ENCODE data around the gene DAP.

Gene DAP

DNA sequence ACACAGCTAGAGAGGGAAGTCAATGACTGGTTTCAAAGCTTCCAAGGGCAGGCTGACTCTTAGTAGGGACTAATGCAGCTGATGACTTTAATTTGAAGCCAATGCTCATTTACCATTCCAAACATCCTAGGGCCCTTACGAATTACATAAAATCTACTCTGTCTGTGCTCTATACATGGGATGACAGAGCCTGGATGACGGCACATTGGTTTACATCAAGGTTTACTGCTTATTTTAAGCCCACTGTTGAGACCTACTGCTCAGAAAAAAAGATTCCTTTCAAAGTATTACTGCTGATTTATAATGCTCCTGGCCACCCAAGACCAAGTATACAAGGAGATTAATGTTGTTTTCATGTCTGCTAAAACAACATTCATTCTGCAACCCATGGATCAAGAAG, 74.1 kb downstream of the DAP start:
- no peak for FAIRE-seq

DNA sequence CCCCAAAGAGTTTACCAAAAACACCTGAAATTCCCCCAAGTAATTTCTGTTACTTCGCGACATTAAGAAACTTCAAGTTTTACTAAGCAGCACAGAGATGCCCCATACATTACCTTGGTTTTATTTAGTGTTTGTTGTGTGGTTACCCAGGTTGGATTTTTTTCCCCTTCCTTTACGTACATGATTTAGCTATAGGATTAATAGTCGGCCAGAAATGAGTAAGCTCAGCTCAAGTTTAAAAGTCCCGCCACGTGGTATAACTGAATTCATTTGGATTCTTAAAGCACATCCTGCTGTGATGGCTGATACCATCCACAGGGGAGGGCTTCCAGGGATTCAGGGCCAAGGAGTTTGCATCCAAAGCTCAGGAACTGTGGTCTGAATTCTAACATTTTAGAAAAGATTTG, 75.9 kb downstream of the DAP start:
- FAIRE-seq: no peak

DNA sequence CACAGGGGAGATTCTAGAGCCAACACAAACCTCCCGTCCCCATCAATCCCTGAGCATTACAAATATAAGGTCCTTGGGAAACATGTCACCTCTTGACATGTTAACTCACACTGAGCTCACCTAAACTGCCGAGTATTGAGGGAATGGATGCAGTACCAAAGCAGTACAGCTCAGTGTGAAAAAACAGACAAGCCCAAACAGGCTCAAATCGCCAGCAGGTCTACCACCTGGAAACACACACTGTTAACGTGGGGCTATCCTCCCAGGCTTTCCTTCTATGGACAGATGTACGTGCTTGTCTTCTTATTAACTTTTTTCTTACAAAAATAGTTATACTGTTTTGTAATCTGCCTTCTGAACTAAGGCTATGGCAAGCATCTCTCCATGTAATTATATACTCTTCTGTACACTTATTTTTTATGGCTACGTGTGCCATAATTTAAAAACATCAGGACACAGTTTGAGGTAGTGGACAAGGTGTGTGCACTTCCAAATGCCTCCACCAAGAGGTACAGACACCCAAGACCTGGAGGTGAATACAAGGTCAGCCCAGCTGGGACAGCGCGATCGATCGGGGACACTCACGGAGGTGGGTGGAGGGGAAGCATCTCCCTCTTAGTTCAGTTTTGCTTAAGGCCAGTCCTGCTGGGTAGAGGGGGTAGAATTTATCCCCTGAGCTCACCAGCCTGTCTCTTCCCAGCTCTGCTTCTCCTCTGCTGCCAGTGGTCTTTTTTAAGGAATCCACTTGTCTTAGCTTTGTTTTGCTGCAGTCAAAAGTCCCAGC, 76.5 kb downstream of the DAP start:
- FAIRE-seq: no peak

DNA sequence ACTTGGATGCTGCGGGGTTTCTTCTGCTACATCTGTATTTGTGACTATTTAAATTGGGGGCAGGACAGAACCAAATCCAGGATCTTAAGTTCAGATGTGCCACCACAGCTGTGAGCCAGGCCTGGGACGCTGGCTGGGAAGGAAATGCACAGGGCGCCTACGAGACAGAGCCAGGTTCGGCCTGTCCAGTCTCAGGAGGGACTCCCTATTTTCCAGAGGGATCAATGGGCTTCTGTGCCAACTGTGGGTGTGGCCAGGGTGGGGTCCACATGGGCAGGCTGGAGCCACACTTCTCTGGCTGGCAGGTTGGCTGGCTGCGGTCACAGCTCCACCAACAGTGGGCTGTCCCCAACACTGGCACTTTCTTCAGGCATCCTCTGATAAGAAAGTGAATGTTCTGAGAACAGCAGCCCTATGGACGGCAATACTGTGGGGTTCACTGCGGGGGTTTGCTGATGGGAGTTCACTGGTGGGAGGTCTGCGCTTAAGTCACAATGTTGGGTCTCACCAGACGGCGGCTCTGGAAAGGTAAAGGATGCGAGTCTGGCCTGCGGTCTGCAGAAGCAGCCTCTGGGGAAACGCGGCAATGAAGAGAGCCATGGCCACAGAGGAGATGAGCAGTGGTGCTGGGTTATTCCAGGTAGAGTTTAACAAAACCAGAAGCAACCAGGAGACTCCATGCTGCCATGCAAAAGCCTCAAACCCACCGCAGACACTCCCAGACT, 78.1 kb downstream of the DAP start:
- FAIRE-seq: no peak

DNA sequence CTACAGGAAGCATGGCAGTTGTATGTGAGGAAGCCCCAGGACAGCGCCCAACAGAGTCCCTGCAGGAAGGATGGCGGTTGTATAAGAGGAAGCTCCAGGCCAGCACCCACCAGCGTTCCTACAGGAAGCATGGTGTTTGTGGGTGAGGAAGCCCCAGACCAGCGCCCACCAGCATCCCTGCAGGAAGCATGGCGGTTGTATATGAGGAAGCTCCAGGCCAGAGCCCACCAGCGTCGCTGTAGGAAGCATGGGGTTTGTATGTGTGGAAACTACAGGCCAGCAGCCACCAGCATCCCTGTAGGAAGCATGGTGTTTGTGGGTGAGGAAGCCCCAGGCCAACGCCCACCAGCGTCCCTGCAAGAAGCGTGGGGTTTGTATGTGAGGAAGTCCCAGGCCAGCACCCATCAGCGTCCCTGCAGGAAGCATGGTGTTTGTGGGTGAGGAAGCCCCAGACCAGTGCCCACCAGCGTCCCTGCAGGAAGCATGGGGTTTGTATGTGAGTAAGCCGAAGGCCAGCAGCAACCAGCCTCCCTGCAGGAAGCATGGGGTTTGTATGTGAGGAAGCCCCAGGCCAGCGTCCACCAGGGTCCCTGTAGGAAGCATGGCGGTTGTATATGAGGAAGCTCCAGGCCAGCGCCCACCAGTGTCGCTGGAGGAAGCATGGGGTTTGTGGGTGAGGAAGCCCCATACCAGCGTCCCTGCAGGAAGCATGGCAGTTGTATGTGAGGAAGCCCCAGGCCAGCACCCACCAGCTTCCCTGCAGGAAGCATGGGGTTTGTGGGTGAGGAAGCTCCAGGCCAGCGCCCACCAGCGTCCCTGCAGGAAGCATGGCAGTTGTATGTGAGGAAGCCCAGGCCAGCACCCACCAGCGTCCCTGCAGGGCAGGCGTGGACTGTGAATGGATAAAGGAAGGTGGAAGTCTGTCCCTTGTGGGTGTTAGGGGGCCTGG, 79.0 kb downstream of the DAP start:
- FAIRE-seq: no peak

DNA sequence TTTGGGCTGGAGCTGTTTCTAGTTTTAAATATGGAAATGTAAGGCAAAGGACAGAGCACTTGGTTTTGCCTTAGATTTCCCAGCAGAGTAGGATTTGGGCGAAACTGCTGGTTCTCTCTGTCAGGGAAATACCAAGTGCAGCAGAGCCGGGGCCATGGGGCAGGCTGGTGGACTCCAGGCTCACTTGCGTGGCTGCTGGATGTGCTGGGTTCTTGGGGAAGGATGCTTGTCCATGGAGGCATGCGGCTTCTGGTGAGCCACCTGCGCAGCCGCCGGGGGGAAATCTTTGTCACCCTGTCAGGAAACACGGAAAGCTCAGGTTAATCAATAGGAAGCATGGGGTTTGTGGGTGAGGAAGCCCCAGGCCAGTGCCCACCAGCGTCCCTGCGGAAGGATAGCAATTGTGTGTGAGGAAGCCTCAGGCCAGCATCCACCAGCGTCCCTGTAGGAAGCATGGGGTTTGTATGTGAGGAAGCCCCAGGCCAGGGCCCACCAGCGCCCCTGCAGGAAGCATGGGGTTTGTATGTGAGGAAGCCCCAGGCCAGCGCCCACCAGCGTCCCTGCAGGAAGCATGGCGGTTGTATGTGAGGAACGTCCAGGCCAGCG, 80.1 kb downstream of the DAP start:
- FAIRE-seq: no peak

DNA sequence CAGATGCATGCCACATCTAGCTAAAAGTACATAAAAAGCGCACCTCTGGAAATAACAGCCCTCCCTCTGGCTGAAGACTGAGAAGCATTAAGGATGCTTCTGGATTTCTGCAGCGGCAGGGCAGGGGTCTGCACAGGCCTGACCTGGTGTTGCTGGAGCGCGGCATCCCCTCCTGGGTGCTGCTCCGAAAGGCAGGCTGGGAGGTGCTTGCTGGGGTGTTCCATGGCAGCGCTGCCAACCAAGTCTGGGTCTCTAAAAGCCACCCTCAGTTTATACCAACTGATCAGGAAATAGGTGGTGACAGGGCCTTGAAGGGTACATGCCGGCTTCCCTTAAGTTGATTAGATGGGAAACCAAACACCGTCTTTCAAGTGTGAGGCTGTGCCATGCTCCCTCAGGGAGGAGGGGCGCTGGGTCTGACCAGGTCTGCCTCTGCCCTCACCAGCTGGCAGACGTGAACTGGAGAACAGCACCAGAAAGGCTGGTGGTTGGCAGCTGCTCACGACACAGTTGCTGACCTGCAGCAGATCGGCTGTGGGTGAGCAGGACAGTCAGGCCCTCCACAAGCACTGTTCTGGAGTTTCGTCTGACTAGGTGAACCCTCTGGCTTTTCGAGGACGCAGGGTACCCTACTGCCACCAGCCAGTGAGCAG, 81.6 kb downstream of the DAP start:
- FAIRE-seq: no peak

DNA sequence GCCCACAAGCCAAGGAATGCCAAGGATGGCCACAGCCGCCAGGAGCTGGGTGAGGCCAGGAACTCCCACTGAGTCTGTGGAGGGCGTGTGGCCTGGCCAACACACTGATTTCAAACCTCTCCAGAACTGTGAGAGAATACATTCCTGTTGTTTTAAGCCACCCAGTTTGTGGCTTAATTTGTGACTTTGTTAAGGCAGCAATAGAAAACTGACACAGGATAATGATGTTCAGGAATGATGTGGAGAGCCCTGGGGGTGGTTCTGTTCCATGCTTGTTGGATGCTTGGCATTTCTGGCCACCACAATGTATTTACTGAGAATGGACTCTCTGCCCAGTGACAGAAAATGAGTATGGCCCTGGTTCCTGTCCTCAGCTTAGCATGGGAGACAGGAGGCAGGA, 82.8 kb downstream of the DAP start:
- FAIRE-seq: no peak

DNA sequence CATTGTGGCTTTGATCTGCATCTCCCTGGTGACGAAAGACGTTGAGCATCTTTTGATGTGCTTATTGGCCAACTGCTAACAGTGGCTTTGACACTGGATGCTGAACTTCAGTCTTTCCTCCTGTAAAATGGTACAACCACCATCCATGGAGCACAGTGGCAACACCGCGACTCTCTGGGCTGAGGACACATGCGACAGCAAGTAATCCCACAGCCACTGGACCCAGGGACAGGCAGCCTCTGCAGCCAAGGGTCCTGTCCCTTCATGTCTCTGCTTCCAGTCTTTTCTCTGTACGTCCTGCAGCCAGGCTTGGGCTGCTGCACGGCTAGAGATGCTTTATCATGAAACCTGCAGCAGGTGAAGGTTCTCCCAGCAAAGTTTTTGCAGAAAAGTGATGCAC, 83.5 kb downstream of the DAP start:
- no peak for FAIRE-seq

DNA sequence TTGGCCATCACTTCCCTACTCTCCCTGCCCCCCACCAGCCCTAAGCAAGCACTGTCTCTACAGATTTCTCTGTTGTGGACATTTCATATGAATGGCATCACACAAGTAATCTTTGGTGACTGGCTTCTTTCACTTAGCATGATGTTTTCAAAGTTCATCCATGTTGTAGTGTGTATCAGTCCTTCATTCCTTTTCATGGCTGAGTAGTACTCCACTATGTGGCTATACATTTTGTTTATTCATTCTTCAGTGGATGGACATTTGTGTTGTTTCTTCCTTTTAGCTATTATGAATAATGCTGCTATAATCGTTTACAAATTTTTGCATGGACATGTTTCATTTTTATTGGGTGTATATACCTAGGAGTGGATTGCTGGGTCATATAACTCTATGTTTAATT, 84.1 kb downstream of the DAP start:
- FAIRE-seq: no peak

DNA sequence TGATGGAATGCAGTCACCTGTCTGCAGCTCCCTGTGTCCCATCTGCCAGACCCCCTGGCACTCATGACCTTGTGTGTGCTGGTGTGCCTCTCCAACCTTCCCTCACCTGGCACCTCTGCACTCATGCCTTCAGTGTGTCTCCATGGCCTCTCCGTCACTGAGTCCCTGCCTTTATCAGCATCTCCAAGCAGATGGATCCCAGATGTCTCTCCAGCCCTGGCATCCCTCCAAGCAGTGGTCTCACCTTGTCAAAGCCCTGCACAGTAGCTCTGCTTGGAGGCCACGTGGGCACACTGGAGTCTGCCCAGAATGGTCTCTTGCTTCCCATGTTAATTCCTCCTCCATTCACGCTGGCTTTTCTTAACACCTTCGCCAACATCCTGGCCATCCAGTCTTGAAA, 84.8 kb downstream of the DAP start:
- no peak for FAIRE-seq

DNA sequence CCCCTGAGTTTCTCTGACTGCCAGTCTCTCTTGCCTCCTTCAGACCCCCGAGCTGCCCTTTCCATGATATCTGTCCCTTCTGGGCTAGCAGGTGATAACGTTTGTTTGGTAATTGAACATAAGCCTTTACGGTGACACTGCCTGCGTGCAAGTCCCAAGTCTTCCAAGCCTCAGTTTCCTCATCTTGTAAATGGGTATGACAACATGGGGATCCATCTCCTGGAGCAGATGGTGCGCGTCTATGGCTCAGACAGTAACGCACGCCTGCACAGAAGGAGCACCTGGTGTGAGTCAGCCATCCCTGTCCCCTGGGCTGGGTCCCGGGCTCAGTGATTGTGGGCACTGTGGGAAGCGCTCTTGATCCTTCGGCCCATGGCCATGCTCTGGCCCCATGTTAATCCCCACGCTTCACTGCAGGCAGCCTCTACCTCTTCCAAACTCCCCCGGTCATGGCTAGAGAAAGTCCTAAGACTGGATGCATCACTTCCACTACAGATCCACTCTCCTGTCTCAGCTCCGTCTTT, 85.8 kb downstream of the DAP start:
- no peak for FAIRE-seq

DNA sequence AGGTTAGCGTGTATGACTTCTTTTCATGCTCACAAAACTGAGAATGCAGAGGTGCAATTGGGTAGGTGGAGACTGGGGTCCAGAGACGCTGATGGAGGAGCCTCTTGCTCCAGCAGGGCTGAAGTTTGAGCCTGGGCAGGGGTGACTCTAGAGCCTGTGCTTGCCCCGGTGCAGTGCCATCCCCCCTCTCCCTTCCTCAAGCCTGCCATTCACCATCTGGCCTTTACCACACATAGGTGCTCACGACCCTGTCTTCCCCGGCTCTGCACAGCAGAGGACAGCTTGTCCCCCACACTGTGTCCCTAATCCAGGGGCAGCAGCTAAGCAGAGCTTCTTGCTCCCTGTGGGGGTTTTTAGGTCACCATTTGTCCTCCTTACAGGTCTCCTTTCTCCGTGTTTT, 86.5 kb downstream of the DAP start:
- FAIRE-seq: no peak

DNA sequence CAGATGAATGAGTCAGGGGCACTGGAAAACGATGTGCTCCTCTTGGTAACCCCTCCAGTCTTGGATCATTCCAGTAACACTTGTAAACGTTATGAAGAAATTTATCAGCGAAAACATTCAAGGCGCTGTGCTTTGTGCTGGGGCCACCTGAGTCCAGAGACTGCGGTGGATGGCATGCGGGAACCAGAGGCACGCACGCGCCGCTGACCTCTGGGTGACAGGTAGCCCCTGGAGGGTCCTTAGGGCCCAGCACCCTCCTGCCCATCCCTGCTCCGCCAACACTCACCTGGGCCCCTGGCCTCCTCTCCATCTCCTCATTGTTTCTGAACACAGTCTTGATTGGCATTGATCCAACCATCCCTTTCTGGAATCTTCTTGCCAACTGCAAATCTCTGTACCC, 86.9 kb downstream of the DAP start:
- no peak for FAIRE-seq

DNA sequence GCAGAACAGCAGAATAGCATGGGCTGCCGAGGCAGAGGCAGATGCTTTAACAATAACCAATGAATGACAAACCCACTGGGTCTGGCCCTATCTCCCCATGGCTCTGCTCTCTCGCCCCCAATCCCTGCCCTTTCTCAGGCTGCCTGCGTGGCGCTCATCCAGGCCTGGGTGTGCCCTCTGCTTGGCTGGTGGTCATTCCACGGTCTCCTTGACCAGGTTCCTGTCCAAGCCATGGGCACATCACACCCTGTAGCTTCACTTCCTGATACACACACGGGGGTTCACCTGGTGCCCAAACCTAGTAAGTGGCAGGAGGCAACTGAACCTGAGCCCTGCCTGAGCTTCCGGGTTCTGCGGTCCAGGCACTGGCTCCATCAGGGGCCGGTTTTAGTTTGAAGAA, 87.6 kb downstream of the DAP start:
- FAIRE-seq: no peak

DNA sequence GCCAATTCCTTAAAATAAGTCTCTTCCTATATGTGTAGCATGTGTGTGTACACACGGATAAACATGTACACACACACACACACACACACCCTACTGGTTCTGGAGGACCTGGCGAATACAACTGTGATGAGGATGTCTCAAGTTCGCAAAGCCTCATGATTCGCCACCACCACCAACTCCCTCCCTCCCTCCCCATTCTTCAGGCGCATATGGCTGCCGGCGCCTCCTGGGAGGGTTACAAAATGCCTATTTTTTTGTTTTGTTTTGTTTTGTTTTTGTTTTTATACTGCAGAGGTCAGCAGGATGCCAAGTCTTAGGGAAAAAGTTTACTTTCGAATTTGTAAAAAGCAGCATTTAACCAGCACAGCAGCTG, 88.0 kb downstream of the DAP start:
- FAIRE-seq: no peak

DNA sequence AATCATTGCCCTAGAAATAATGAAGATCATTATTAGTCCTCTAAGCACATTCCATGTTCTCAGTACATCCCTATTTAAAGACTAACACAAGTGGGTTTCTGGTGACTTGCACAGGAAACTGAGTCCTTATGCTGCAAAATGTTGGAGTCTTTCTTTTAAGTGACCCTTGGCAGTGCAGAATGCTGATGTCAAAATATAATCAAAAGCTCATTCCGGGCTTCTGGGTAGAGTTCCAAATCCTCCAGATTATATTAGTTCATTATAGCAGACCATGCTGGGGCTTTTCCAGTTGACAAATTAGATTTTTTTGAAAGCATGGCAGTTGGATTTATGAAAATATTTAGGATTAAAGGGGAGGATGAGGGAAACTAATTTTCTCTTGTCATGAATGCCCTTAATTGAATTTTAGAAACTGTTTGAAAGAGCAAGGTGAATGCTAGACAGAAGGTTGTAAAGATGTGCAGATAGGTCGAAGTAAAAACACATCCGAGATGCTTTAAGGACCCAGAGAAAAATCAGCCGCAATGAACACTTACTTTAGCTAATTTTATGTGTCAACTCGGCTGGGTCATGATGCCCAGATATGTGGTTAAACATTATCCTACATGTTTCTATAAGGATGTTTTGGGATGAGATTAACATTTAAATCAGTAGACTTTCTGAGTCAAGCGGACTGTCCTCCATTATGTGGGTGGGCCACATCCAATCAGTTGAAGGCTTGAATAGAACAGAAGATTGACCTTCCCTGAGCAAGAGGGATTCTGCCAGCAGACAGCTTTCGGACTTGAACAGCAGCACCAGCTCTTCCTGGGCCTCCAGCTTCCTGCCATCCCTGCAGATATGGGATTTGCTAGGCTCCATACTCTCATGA, 88.7 kb downstream of the DAP start:
- FAIRE-seq: no peak

DNA sequence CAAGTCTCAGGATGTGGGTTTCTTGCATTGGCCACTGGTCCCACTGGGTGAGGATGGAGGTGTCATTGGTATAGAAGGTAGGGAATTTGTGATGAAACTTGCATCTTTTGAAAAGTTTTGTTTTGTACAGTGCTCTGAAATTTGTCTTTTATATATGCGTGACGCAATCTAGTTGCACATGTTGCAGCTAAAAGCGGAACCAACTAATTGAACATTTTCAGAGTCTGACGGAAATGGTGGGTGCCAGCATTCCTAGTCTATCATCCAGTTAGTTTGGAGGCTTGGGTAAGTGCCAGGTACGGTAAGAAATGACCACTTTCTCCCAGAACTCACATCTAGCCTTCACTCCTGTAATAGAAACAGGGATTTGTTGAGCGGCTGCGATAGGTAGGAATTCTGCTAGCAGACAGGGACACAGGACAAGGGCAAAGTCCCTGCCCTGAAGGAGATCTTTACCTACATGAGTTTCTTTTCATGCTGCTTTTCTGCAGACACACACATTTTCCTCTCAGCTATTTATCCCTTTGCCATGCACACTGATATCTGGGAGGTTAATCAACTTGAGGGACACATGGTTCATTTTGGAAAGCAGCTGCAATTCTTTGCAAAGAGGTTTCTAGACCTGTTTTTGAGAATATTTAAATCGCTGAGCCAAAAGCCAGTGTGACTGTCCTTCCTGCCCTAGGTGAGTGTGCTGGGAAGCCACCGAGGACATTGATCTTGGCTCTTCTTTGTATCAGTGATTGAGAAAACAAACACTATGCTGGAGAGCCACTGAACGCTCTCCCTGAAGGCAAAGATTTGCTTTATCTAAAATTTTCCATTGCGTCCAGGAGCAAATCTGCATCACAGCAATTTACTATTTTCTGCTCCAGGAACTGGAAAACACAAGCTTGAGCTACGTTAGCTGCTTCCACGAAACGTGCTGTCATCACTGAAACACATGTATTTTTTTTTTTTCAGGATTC, 89.7 kb downstream of the DAP start:
- FAIRE-seq: no peak

DNA sequence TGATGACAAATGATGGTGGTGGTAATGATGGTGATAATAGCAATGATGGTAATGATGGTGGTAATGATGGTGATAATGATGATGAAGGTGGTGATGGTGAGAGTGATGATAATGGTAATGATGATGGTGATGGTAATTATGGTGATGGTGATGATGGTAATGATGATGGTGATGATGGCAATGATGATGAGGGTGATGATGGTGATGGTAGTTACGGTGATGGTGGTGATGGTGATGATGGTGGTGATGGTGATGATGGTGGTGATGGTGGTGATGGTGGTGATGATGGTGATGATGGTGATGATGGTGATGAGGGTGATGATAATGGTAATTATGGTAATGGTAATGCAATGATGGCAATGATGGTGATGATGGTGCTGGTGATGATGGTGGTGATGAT, 91.1 kb downstream of the DAP start:
- no peak for FAIRE-seq

DNA sequence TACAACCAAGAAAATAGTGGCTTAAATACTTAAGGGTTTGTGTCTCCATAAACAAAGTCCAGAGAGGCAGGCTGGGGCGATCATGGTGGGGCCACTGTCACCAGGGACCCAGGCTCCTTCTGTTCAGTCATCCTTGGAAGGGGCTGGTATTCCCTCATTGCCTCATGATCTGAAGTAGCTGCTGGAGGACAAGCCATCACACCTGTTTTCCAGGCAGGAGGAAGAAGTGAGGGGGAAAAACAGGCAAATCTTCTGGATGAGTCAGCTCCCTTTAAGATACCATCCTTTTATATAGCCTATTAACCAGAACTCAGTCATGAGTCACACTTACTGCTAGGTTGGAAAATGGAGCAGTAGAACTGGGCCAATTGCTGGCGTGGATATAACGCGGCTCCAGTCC, 92.3 kb downstream of the DAP start:
- no peak for FAIRE-seq

All from colon (tissue), 2 donors.